Measurements from ENCODE around the gene KATNAL1. TPM values are rescaled to one million over a fixed set of nuclear protein-coding genes. Genes with fewer than 3 reads are reported as not detected.

Gene KATNAL1
- 10.3 and 15.8 TPM in 2 replicates for total RNA-seq

DNA sequence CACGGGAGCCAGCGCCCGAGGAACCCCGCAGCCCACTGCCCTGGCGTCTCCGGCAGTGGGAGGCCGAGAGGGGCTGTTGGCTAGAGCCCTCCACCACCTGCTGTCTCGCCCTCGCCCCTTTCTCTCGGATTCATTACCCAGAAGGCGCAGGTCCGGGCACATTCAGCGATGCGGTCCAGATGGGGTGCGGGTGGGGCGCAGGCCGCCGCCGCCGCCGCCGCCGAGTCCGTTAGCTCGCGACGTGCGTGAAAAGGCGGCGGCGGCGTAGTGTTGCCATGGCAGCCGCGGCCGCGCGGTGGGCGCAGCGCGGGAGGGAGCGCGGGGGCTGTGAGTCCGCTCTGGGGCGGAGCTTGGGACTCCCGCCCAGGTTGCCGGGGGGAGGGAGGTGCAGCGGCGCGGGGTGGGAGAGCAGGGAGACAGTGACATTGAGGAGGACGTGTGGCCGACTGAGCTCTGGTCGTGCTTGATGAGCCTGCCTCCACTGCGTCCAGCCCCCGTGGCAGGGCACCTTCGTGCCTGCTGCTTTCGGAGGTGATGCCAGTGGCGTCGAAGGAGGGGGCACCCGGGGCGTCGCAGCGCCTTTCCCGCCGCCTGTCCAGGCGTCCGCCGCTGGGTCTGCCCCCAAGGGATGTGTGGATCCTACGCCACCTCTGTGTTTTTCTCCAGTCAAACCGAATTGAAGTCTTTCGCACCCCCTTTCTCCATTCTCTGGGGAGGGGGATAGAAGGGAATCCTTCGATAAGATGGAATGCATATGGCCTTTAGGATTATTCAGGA is at the start of gene KATNAL1:
Gene KATNAL1, minus strand, starts transcription at position 358 of the 777 bp plus-strand sequence. CDS start 23,774 bp downstream, outside the sequence.

Other genes starting within 250 kb of the KATNAL1 start
- not detected in 2 replicates for gene UBE2L5, start 114.9 kb upstream of the KATNAL1 start, total RNA-seq
- gene HMGB1, start 158.4 kb upstream of the KATNAL1 start, total RNA-seq: 601 and 815 TPM in 2 replicates

All from bronchus fibroblast of lung (primary cell).